GM12878 (cell line): ENCODE data around the gene ST6GALNAC3. TPM values are rescaled to one million over a fixed set of nuclear protein-coding genes. Genes with fewer than 3 reads are reported as not detected.

ENCODE experiments used
- ATAC-seq: fragments of 200-7000 bp; cut with Tn5 transposase; 3 replicates; pipeline ENCODE4 v1.9.1; 2020; ENCODE audit warnings: mild to moderate bottlenecking, moderate library complexity
- BruUV-seq: library from RNA; stranded (reverse); fragments of 400-500 nt; replicated peaks from 2 replicates; lab custom pipeline; 2021; lab: Mats Ljungman, UMichigan
- CTCF ChIA-PET: fragments of 300-600 bp; sonication (Branson Sonifier 250); formaldehyde crosslinking; extraction: SDS; loops from one replicate; lab custom pipeline; 2021; ENCODE audit warnings: inconsistent platforms; lab: Yijun Ruan, JAX
- POLR2A ChIA-PET: fragments of 350-600 bp; formaldehyde crosslinking; extraction: SDS; loops from one replicate; lab custom pipeline; 2021; ENCODE audit warnings: inconsistent platforms; lab: Charles Lee
- RAD21 ChIA-PET: fragments of 300-600 bp; sonication (Branson Sonifier 250); formaldehyde crosslinking; loops from one replicate; lab custom pipeline; 2023; ENCODE audit warnings: antibody characterized with exemption; ENCODE audit not compliant: unreplicated experiment; lab: Charles Lee
- SMC1A ChIA-PET: fragments of 300-600 bp; sonication (Branson Sonifier 250); formaldehyde crosslinking; loops from one replicate; lab custom pipeline; 2023; ENCODE audit not compliant: unreplicated experiment, uncharacterized antibody; lab: Charles Lee
- DNase-seq: peaks from one replicate; pipeline ENCODE4 v3.0.0-alpha.2; 2011; ENCODE audit warnings: low read depth, low spot score
- FAIRE-seq: peaks from 3 replicates; lab custom pipeline; 2011; peaks lifted over from hg19 to GRCh38; lab: Jason Lieb, UNC
- H2AFZ ChIP-seq: 2 replicates; pipeline ENCODE4 v1.6.0; 2011; ENCODE audit warnings: low read depth, low read length, control low read depth; ENCODE audit not compliant: control insufficient read depth
- H3K27ac ChIP-seq: 2 replicates; pipeline ENCODE4 v1.5.1; 2011; ENCODE audit warnings: control low read depth; ENCODE audit not compliant: control insufficient read depth, insufficient read depth
- H3K27me3 ChIP-seq, 2 experiments: replicated peaks in 1 of 2; 2 replicates each; pipeline versions ENCODE4 v1.6.0 to v1.6.1; 2011; ENCODE audit warnings: low read length in 1 of 2; ENCODE audit not compliant: control insufficient read depth in 2 of 2, insufficient read depth in 2 of 2
- H3K36me3 ChIP-seq, 2 experiments: 2 replicates each; pipeline ENCODE4 v1.5.1; 2011; ENCODE audit warnings: low read length in 1 of 2; ENCODE audit not compliant: control insufficient read depth in 2 of 2, insufficient read depth in 2 of 2
- H3K4me1 ChIP-seq: 2 replicates; pipeline ENCODE4 v1.6.1; 2011; ENCODE audit warnings: mild to moderate bottlenecking, low read length, moderate library complexity, mixed read lengths; ENCODE audit not compliant: control insufficient read depth, insufficient read depth
- H3K4me2 ChIP-seq: 2 replicates; pipeline ENCODE4 v1.6.0; 2011; ENCODE audit warnings: control low read depth; ENCODE audit not compliant: control insufficient read depth, insufficient read depth
- H3K4me3 ChIP-seq: fragments of 200-600 bp; sonication (generic); 2 replicates; pipeline ENCODE4 v1.5.1; 2016
- H3K79me2 ChIP-seq: 2 replicates; pipeline ENCODE4 v1.6.0; 2011; ENCODE audit warnings: low read length; ENCODE audit not compliant: control insufficient read depth, insufficient read depth
- H3K9ac ChIP-seq: 2 replicates; pipeline ENCODE4 v1.8.0; 2011; ENCODE audit warnings: low read length, control low read depth, mixed read lengths; ENCODE audit not compliant: control insufficient read depth, insufficient read depth
- H3K9me3 ChIP-seq: replicated peaks from 3 replicates; pipeline ENCODE4 v1.5.1; 2011; ENCODE audit warnings: mild to moderate bottlenecking, low read length; ENCODE audit not compliant: control insufficient read depth, insufficient read depth
- H4K20me1 ChIP-seq: 2 replicates; pipeline ENCODE4 v1.6.0; 2011; ENCODE audit not compliant: control insufficient read depth, insufficient read depth
- BHLHE40 ChIP-seq, 2 experiments: fragments of 450-650 bp in 1 of 2; IDR thresholded peaks; 2 replicates each; pipeline ENCODE4 v1.6.1; 2011 to 2017; ENCODE audit warnings: low read depth in 2 of 2, borderline replicate concordance in 1 of 2, improper control_type of control experiment in 1 of 2, low read length in 1 of 2, mild to moderate bottlenecking in 1 of 2
- CUX1 ChIP-seq: IDR thresholded peaks from 2 replicates; pipeline ENCODE4 v1.6.1; 2012; ENCODE audit warnings: improper control_type of control experiment, low read depth, low read length; ENCODE audit not compliant: insufficient replicate concordance
- EGR1 ChIP-seq, 2 experiments: IDR thresholded peaks; 1 replicate in 1 of 2; 2 replicates in 1 of 2; pipeline ENCODE4 v1.6.1; 2011 to 2012; ENCODE audit warnings: low read depth in 2 of 2, low read length in 2 of 2, borderline replicate concordance in 1 of 2, mild to moderate bottlenecking in 1 of 2, moderate library complexity in 1 of 2
- ESRRA ChIP-seq: IDR thresholded peaks from 2 replicates; pipeline ENCODE4 v1.6.1; 2012; ENCODE audit warnings: mild to moderate bottlenecking, low read length, improper control_type of control experiment
- GATAD2B ChIP-seq: fragments of 450-650 bp; conservative IDR thresholded peaks from 2 replicates; pipeline ENCODE4 v1.6.1; 2017; ENCODE audit warnings: low read depth, mild to moderate bottlenecking, moderate library complexity
- KDM1A ChIP-seq: fragments of 200-600 bp; sonication (generic); IDR thresholded peaks from 2 replicates; pipeline ENCODE4 v1.6.1; 2016; ENCODE audit warnings: borderline replicate concordance
- NKRF ChIP-seq: fragments of 450-650 bp; conservative IDR thresholded peaks from 2 replicates; pipeline ENCODE4 v1.6.1; 2017; ENCODE audit warnings: mild to moderate bottlenecking, moderate library complexity
- PRDM15 ChIP-seq: fragments of 450-650 bp; formaldehyde crosslinking; IDR thresholded peaks from 2 replicates; pipeline ENCODE4 v1.4.0; 2020; ENCODE audit warnings: mild to moderate bottlenecking, moderate library complexity
- SRF ChIP-seq, 2 experiments: IDR thresholded peaks; 2 replicates each; pipeline ENCODE4 v1.6.1; 2011; ENCODE audit warnings: low read depth in 2 of 2, low read length in 2 of 2, mild to moderate bottlenecking in 1 of 2, moderate library complexity in 1 of 2
- USF1 ChIP-seq: IDR thresholded peaks from 2 replicates; pipeline ENCODE4 v1.6.1; 2011; ENCODE audit warnings: borderline replicate concordance, low read depth, mild to moderate bottlenecking, moderate library complexity, mixed read lengths, low read length; ENCODE audit not compliant: insufficient read depth; ENCODE audit errors: extremely low read length
- ZNF384 ChIP-seq: IDR thresholded peaks from 2 replicates; pipeline ENCODE4 v1.6.1; 2012; ENCODE audit warnings: low read depth, mild to moderate bottlenecking, low read length, improper control_type of control experiment, borderline replicate concordance
- WGBS: methylation state at CpG from one replicate; pipeline ENCODE4 v1.1.6; 2016; ENCODE audit warnings: low lambda C conversion rate; ENCODE audit not compliant: insufficient replicate concordance, insufficient coverage; ENCODE audit errors: missing lambda C conversion rate; 5-methylcytosine and 5-hydroxymethylcytosine counted together
- in situ Hi-C: fragments of 300-500 bp; cut with MboI; formaldehyde crosslinking; loops from 9 replicates; pipeline ENCODE4 v1.14.3; 2018; ENCODE audit warnings: mixed read lengths
- intact Hi-C: fragments of 100-400 bp; cut with micrococcal nuclease; formaldehyde crosslinking; loops from one replicate; pipeline ENCODE4 v1.14.2; 2022; ENCODE audit not compliant: unreplicated experiment
- polyA plus RNA-seq, 11 experiments: library from polyadenylated mRNA; depleted of rRNA in 4 of 11; unstranded in 6 of 11; stranded (reverse) in 5 of 11; fragments of >200 nt; fragmentation: Nextera tagmentation in 4 of 11; fragmentation: Illumina TruSeq in 1 of 11; extraction: Ambion mirVana in 4 of 11; extraction: Trizol in 1 of 11; gene quantifications; 1 replicate in 1 of 11; 2 replicates in 10 of 11; pipeline versions ENCODE4 v1.2.1 to v1.2.3, GENCODE V29; 2011 to 2016; ENCODE audit warnings: inconsistent platforms in 2 of 11, missing spikeins in 2 of 11, low read depth in 1 of 11
- total RNA-seq, 4 experiments: library from RNA; depleted of rRNA in 3 of 4; stranded (reverse); fragments of >200 nt in 3 of 4; fragmentation: Illumina TruSeq in 1 of 4; extraction: Trizol in 1 of 4; gene quantifications; 2 replicates each; pipeline versions ENCODE4 v1.2.1 to v1.2.3, GENCODE V29; 2013 to 2021

The ST6GALNAC3 gene
- total and polyA plus RNA-seq, 10 of the 15 experiments (the other 5 are each of a cell fraction or from before 2014, with no cell fraction given): 0.04 to 0.68 (median 0.18) TPM; not detected in 3

- Histone ChIP-seq H3K9ac (no peak overlapping the region), H2AFZ (no peak overlapping the region), H3K4me2 (no peak overlapping the region), H3K79me2 (no peaks in the 10 kb centered on the region), H4K20me1 (no peaks in the 10 kb centered on the region), H3K27me3 (no peaks in the 10 kb centered on the region; a peak in 1 of 4 replicates), H3K9me3 (no peaks in the 10 kb centered on the region), H3K4me3 (no peak overlapping the region), H3K4me1 (no peaks in the 10 kb centered on the region), H3K36me3 (no peaks in the 10 kb centered on the region), H3K27ac (no peak overlapping the region)
- CTCF ChIA-PET: no interaction called here
- in situ Hi-C loops (no loop called here), intact Hi-C loops (no loop called here)
- FAIRE-seq (no peak), DNase-seq (no peak), ATAC-seq (no peak)
- POLR2A ChIA-PET: no interaction called here
- SMC1A ChIA-PET: interaction anchor here (1.2 kb wide), 1 partner anchor 36 kb away, joined by 3 read pairs; no protein-coding TSS in a partner anchor
- RAD21 ChIA-PET: no interaction called here
- BruUV-seq: no TSS peak
- WGBS: 57% methylated on average over 2 of the region's 2 CpGs
- TF ChIP-seq NKRF (no peak), BHLHE40 (IDR thresholded peaks at IDR 0.05; ENCODE audit: borderline replicate concordance in 1 of 2, low read depth in 2 of 2, low read length in 1 of 2) (no peak), EGR1 (IDR thresholded peaks at IDR 0.05; ENCODE audit: borderline replicate concordance in 1 of 2, low read depth in 2 of 2, low read length in 2 of 2) (no peak), ESRRA (no peak), CUX1 (no peak), SRF (IDR thresholded peaks at IDR 0.05; ENCODE audit: low read depth in 2 of 2, low read length in 2 of 2) (no peak), KDM1A (no peak), GATAD2B (no peak), USF1 (no peak), ZNF384 (no peak), PRDM15 (CRISPR knock-in tag) (no peak)
Observed at GRCh38 chr1:76257823-76258222, 183.3 kb downstream of the ST6GALNAC3 start.
